Hepatocyte (in vitro differentiated cells): ENCODE results near the gene LRRC46. TPM values are rescaled to one million over a fixed set of nuclear protein-coding genes. Genes with fewer than 3 reads are reported as not detected.
A peak's percentile ranks its signal among the peaks of the same experiment; 100 is the strongest.

ENCODE experiments used
- DNase-seq: peaks from one replicate; pipeline ENCODE4 v3.0.0-alpha.2; 2016; ENCODE audit warnings: low spot score
- H2AFZ ChIP-seq: fragments of 200-600 bp; sonication (generic); 2 replicates; pipeline ENCODE4 v1.6.0; 2016; ENCODE audit warnings: antibody characterized with exemption, mild to moderate bottlenecking
- H3K27ac ChIP-seq: fragments of 200-600 bp; sonication (generic); 2 replicates; pipeline ENCODE4 v1.5.1; 2016; ENCODE audit warnings: mild to moderate bottlenecking
- H3K27me3 ChIP-seq: fragments of 200-600 bp; sonication (generic); 2 replicates; pipeline ENCODE4 v1.6.1; 2016
- H3K36me3 ChIP-seq: fragments of 200-600 bp; sonication (generic); replicated peaks from 2 replicates; pipeline ENCODE4 v1.5.1; 2016; ENCODE audit warnings: low read depth; ENCODE audit not compliant: insufficient read depth
- H3K4me1 ChIP-seq: fragments of 200-600 bp; sonication (generic); 2 replicates; pipeline ENCODE4 v1.5.1; 2016; ENCODE audit warnings: mild to moderate bottlenecking, moderate library complexity; ENCODE audit not compliant: insufficient read depth
- H3K4me2 ChIP-seq: fragments of 200-600 bp; sonication (generic); 2 replicates; pipeline ENCODE4 v1.6.0; 2016
- H3K4me3 ChIP-seq: fragments of 200-600 bp; sonication (generic); 2 replicates; pipeline ENCODE4 v1.5.1; 2016; ENCODE audit warnings: mild to moderate bottlenecking
- H3K79me2 ChIP-seq: fragments of 200-600 bp; sonication (generic); 2 replicates; pipeline ENCODE4 v1.6.0; 2017; ENCODE audit warnings: mild to moderate bottlenecking
- H3K9me2 ChIP-seq: fragments of 200-600 bp; sonication (generic); replicated peaks from 2 replicates; pipeline ENCODE4 v1.6.0; 2017; ENCODE audit warnings: mild to moderate bottlenecking; ENCODE audit not compliant: insufficient read depth
- H3K9me3 ChIP-seq: fragments of 200-600 bp; sonication (generic); 2 replicates; pipeline ENCODE4 v1.5.1; 2016; ENCODE audit warnings: low read depth, mild to moderate bottlenecking
- H4K20me1 ChIP-seq: fragments of 200-600 bp; sonication (generic); 2 replicates; pipeline ENCODE4 v1.6.0; 2016; ENCODE audit warnings: mild to moderate bottlenecking; ENCODE audit not compliant: insufficient read depth, poor library complexity, severe bottlenecking
- EZH2 ChIP-seq: fragments of 200-600 bp; sonication (generic); IDR thresholded peaks from 2 replicates; pipeline ENCODE4 v1.6.1; 2016; ENCODE audit warnings: antibody characterized with exemption, mild to moderate bottlenecking, borderline replicate concordance
- EZH2phosphoT487 ChIP-seq: fragments of 200-600 bp; sonication (generic); IDR thresholded peaks from one replicate; pipeline ENCODE4 v1.6.1; 2018; ENCODE audit warnings: antibody characterized with exemption, mild to moderate bottlenecking, low read depth, moderate library complexity; ENCODE audit not compliant: unreplicated experiment, severe bottlenecking
- WGBS: methylation state at CpG from one replicate; pipeline ENCODE4 v1.1.6; 2016; ENCODE audit warnings: low lambda C conversion rate; ENCODE audit errors: missing lambda C conversion rate; 5-methylcytosine and 5-hydroxymethylcytosine counted together
- polyA plus RNA-seq: library from polyadenylated mRNA; unstranded; fragments of >200 nt; fragmentation: Nextera tagmentation; extraction: Ambion mirVana; gene quantifications from 2 replicates; pipeline ENCODE4 v1.2.1, GENCODE V29; 2016
- total RNA-seq: library from RNA; depleted of rRNA; stranded (reverse); fragments of >200 nt; gene quantifications from 2 replicates; pipeline ENCODE4 v1.2.3, GENCODE V29; 2014
- TF ChIP-seq, protein P1 (sequence below): fragments of 200-600 bp; sonication (generic); IDR thresholded peaks from 2 replicates; pipeline ENCODE4 v1.5.1; 2016; ENCODE audit warnings: antibody characterized with exemption, mild to moderate bottlenecking; ENCODE audit not compliant: poor library complexity

Gene LRRC46
- total and polyA plus RNA-seq, 2 experiments from 2014 or later, result 0.83 TPM; not detected in 1

DNA sequence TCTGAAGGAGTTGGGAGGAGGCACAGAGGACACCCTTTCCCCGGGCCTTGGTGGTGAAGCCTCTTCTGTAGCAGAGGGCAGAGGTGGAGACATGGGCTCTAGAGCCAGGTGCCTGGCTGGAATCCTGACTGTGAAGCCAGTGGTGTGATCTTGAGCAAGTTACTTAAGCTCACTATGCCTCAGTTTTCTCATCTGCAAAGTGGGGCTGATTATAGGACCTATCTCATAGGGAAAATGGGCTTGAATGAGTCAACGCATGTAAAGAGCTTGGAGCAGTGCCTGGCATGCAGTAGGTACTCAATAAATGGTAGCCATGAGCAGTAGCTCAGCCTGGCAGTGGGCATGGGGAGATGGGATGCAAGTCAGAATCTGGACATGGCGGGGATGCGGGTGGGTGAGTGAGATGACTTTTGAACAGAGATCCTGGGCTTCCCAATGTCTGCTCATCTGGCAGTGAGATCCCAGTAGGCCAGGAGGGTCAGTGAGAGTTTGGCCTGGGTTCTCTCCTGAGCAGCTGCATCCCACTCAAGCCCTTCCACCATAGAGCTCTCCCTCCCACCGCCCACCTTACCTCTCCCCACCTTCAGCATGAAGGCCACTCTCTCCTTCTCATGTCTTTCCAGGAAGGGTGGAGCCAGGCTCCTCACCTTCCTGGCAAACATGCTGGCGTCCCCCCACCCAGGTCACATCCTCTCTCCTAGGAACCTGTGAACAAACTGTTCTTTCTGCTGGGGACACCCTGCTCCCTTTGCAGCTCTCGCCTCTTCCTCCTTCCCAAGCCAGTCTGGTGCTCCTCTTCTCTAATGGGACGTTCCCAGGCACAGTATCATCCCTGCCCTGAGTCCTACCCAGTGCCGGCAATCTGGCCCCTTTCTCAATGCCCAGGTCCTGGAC lies 51.5 kb downstream of the LRRC46 start:
- peak overlapping the region; percentile 61 for H3K4me2 ChIP-seq
- no peaks in the 10 kb centered on the region for H3K9me2 ChIP-seq
- H2AFZ ChIP-seq, result no peak overlapping the region
- H3K9me3 ChIP-seq, result no peaks in the 10 kb centered on the region
- no peaks in the 10 kb centered on the region for H3K79me2 ChIP-seq
- H3K4me3 ChIP-seq, result no peak overlapping the region
- no peak for DNase-seq
- TF ChIP-seq EZH2phosphoT487 (no peak), EZH2 (no peak)
- TF ChIP-seq, protein P1, sequence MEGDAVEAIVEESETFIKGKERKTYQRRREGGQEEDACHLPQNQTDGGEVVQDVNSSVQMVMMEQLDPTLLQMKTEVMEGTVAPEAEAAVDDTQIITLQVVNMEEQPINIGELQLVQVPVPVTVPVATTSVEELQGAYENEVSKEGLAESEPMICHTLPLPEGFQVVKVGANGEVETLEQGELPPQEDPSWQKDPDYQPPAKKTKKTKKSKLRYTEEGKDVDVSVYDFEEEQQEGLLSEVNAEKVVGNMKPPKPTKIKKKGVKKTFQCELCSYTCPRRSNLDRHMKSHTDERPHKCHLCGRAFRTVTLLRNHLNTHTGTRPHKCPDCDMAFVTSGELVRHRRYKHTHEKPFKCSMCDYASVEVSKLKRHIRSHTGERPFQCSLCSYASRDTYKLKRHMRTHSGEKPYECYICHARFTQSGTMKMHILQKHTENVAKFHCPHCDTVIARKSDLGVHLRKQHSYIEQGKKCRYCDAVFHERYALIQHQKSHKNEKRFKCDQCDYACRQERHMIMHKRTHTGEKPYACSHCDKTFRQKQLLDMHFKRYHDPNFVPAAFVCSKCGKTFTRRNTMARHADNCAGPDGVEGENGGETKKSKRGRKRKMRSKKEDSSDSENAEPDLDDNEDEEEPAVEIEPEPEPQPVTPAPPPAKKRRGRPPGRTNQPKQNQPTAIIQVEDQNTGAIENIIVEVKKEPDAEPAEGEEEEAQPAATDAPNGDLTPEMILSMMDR, result no peak
- peak overlapping the region; percentile 53 for H3K27ac ChIP-seq
- no peaks in the 10 kb centered on the region for H3K27me3 ChIP-seq
- no peaks in the 10 kb centered on the region for H4K20me1 ChIP-seq
- H3K36me3 ChIP-seq, result no peaks in the 10 kb centered on the region
- H3K4me1 ChIP-seq, result peaks cover 41% of the 10 kb centered on the region
- WGBS, result 92% methylated on average over 8 of the region's 9 CpGs

DNA sequence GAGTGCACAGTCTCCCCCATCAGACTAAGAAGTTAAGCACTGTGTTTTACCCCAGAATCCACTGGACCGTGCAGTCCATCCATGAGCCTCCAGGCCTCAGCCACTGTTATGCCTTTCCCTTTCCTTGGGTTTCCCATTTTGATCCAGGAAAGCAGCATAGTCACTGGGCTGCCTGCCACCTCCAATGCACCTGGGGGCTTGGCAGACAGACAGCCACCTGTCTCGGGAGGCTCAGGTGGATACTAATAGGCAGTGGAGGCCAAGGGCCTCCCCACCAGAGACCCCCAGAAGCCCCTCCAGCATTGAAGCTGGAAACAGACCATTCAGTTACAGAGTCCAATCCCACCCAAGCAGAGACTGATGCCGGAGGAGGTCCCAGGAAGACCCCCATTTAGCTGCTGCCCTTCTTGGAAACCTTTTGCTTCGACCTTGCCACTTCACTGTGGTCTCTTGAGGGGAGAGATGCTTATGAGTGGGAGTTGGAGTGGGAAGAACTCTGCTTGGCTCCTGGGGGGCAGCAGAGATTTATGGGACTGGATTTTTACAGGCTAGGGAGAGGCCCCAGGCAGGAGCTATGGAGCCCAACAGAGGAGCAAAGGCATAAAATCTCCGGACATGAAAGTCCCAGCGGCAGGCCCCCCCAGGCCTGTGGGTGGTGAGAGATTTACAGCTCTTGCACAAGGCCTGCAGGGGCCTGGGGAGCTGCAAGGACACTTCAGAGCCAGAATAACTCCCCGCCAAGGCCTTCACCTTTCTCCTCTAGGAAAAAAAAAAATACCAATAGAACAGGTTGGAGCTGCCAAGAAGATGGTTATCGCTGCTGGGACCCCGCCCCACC lies 52.3 kb downstream of the LRRC46 start:
- H3K27ac ChIP-seq, result peak overlapping the region; percentile 76
- no peak overlapping the region for H2AFZ ChIP-seq
- peak; percentile 78 for DNase-seq
- no peaks in the 10 kb centered on the region for H4K20me1 ChIP-seq
- H3K4me2 ChIP-seq, result peak overlapping the region; percentile 61
- peaks cover 35% of the 10 kb centered on the region for H3K4me1 ChIP-seq
- no peaks in the 10 kb centered on the region for H3K36me3 ChIP-seq
- no peak overlapping the region for H3K4me3 ChIP-seq
- TF ChIP-seq EZH2 (no peak), EZH2phosphoT487 (no peak)
- TF ChIP-seq, protein P1, result no peak
- 42% methylated on average over 9 of the region's 9 CpGs for WGBS
- no peaks in the 10 kb centered on the region for H3K9me3 ChIP-seq
- no peaks in the 10 kb centered on the region for H3K27me3 ChIP-seq
- H3K79me2 ChIP-seq, result no peaks in the 10 kb centered on the region
- no peaks in the 10 kb centered on the region for H3K9me2 ChIP-seq

DNA sequence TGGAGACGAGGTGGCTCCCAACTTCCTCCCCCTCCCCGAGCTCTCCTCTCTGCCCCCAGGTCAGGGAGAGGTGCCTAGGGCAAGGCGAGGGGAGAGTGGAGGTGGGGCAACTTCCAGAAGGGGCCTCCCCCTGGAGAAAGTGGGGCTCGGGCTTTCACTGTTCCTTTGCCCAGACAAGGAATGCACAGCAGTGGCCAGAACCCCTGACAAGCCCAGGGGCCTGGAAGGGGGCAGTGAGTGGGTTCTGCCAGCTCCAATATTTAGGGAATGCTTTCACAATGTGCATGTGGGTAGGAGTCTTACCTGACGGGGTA lies 52.9 kb downstream of the LRRC46 start:
- TF ChIP-seq EZH2phosphoT487 (no peak), EZH2 (no peak)
- TF ChIP-seq, protein P1, result no peak
- no peak for DNase-seq
- no peaks in the 10 kb centered on the region for H3K27me3 ChIP-seq
- peaks cover 35% of the 10 kb centered on the region for H3K4me1 ChIP-seq
- no peaks in the 10 kb centered on the region for H4K20me1 ChIP-seq
- no peaks in the 10 kb centered on the region for H3K9me2 ChIP-seq
- peak overlapping the region; percentile 76 for H3K27ac ChIP-seq
- no peaks in the 10 kb centered on the region for H3K9me3 ChIP-seq
- no peaks in the 10 kb centered on the region for H3K79me2 ChIP-seq
- H3K4me3 ChIP-seq, result no peak overlapping the region
- WGBS, result 19% methylated on average over 5 of the region's 5 CpGs
- peak overlapping the region; percentile 61 for H3K4me2 ChIP-seq
- no peaks in the 10 kb centered on the region for H3K36me3 ChIP-seq
- no peak overlapping the region for H2AFZ ChIP-seq
